Ramos (cell line): Measurements from ENCODE around the gene CLN5.

Experiments
- in situ Hi-C: fragments of 300-500 bp; cut with MboI; formaldehyde crosslinking; loops from one replicate; pipeline ENCODE4 v1.14.3; 2022; ENCODE audit warnings: low sequenced_read_pairs; ENCODE audit not compliant: unreplicated experiment

CLN5 gene

GRCh38 chr13:77016251-77016812, 24.5 kb downstream of the CLN5 start:
- in situ Hi-C loops: no loop called here

GRCh38 chr13:77016888-77017623, 25.2 kb downstream of the CLN5 start:
- in situ Hi-C loops: no loop called here

- in situ Hi-C loops: no loop called here
These were observed 27.9 kb downstream of the CLN5 start for GRCh38 chr13:77019756-77020155.

- in situ Hi-C loops: no loop called here
These were observed 30.5 kb downstream of the CLN5 start for GRCh38 chr13:77022341-77022740.

GRCh38 chr13:77026255-77026860, 34.5 kb downstream of the CLN5 start:
- in situ Hi-C loops: no loop called here

- in situ Hi-C loops: no loop called here
These were observed 35.2 kb downstream of the CLN5 start, which contains the start of gene FBXL3 for GRCh38 chr13:77026861-77027621. Gene FBXL3, minus strand, starts transcription at chr13:77027159. Its CDS starts 5,299 bp downstream, at chr13:77021860.

- in situ Hi-C loops: no loop called here
These were observed 36.3 kb downstream of the CLN5 start for GRCh38 chr13:77028202-77028601.

- in situ Hi-C loops: no loop called here
These were observed 37.6 kb downstream of the CLN5 start for GRCh38 chr13:77029436-77029835.

- in situ Hi-C loops: no loop called here
These were observed 39.9 kb downstream of the CLN5 start for GRCh38 chr13:77031656-77032243.

GRCh38 chr13:77033717-77034302, 41.9 kb downstream of the CLN5 start:
- in situ Hi-C loops: no loop called here

GRCh38 chr13:77034881-77035280, 43.0 kb downstream of the CLN5 start:
- in situ Hi-C loops: no loop called here

- in situ Hi-C loops: no loop called here
These were observed 44.4 kb downstream of the CLN5 start for GRCh38 chr13:77036279-77036678.

- in situ Hi-C loops: no loop called here
These were observed 47.1 kb downstream of the CLN5 start for GRCh38 chr13:77038907-77039480.

GRCh38 chr13:77040076-77040475, 48.2 kb downstream of the CLN5 start:
- in situ Hi-C loops: no loop called here

- in situ Hi-C loops: no loop called here
These were observed 49.0 kb downstream of the CLN5 start for GRCh38 chr13:77040835-77041234.

GRCh38 chr13:77042566-77043177, 50.8 kb downstream of the CLN5 start:
- in situ Hi-C loops: no loop called here

- in situ Hi-C loops: no loop called here
These were observed 55.9 kb downstream of the CLN5 start for GRCh38 chr13:77047649-77048343.

GRCh38 chr13:77048681-77049080, 56.8 kb downstream of the CLN5 start:
- in situ Hi-C loops: no loop called here

- in situ Hi-C loops: no loop called here
These were observed 61.3 kb downstream of the CLN5 start for GRCh38 chr13:77053192-77053591.
